CD14-positive monocyte (primary cell): ENCODE data around the gene ALPK3. TPM values are rescaled to one million over a fixed set of nuclear protein-coding genes. Genes with fewer than 3 reads are reported as not detected.
A peak's percentile ranks its signal among the peaks of the same experiment; 100 is the strongest.

ENCODE experiments used
- DNase-seq, 3 donors: peaks; one replicate each; pipeline ENCODE4 v3.0.0-alpha.2; 2011 to 2022
- H2AFZ ChIP-seq: 2 replicates; pipeline ENCODE4 v1.6.0; 2012; ENCODE audit warnings: mild to moderate bottlenecking, low read depth, low read length, inconsistent platforms; ENCODE audit not compliant: insufficient read depth, poor library complexity, severe bottlenecking
- H3K27ac ChIP-seq, 2 donors: 1 replicate in 1 of 2; 2 replicates in 1 of 2; pipeline ENCODE4 v1.5.1; 2012 to 2013; ENCODE audit warnings: low read length in 2 of 2, control low read depth in 1 of 2, inconsistent platforms in 1 of 2, low read depth in 1 of 2, mild to moderate bottlenecking in 1 of 2
- H3K27me3 ChIP-seq, 2 donors: one replicate each; pipeline versions ENCODE4 v1.6.0 to v1.6.1; 2011 to 2013; ENCODE audit warnings: low read length in 2 of 2; ENCODE audit not compliant: control insufficient read depth in 2 of 2, insufficient read depth in 2 of 2
- H3K36me3 ChIP-seq, 2 donors: replicated peaks in 1 of 2; 1 replicate in 1 of 2; 2 replicates in 1 of 2; pipeline versions ENCODE4 v1.5.1 to v1.6.1; 2012 to 2013; ENCODE audit warnings: low read length in 2 of 2, control low read depth in 1 of 2, inconsistent platforms in 1 of 2, mild to moderate bottlenecking in 1 of 2; ENCODE audit not compliant: insufficient read depth in 2 of 2, control insufficient read depth in 1 of 2
- H3K4me1 ChIP-seq, 2 donors: 1 replicate in 1 of 2; 2 replicates in 1 of 2; pipeline versions ENCODE4 v1.5.1 to v1.6.1; 2012 to 2013; ENCODE audit warnings: low read length in 2 of 2, control low read depth in 1 of 2, inconsistent platforms in 1 of 2, mild to moderate bottlenecking in 1 of 2, moderate library complexity in 1 of 2; ENCODE audit not compliant: insufficient read depth in 2 of 2, control insufficient read depth in 1 of 2
- H3K4me2 ChIP-seq: replicated peaks from 2 replicates; pipeline ENCODE3; 2012; ENCODE audit warnings: low read length, moderate library complexity, mild to moderate bottlenecking; ENCODE audit not compliant: poor library complexity, severe bottlenecking; ENCODE audit errors: extremely low read depth
- H3K4me3 ChIP-seq, 3 experiments: fragments of 200-600 bp in 1 of 3; sonication (generic) in 1 of 3; replicated peaks in 1 of 3; 1 replicate in 2 of 3; 2 replicates in 1 of 3; pipeline ENCODE4 v1.5.1; 2011 to 2013; ENCODE audit warnings: low read length in 3 of 3, mild to moderate bottlenecking in 3 of 3, control low read depth in 2 of 3, low read depth in 2 of 3, inconsistent platforms in 1 of 3, moderate library complexity in 1 of 3
- H3K79me2 ChIP-seq: 2 replicates; pipeline ENCODE4 v1.6.0; 2012; ENCODE audit warnings: mild to moderate bottlenecking, control low read depth, inconsistent platforms, low read length, moderate library complexity; ENCODE audit not compliant: insufficient read depth
- H3K9ac ChIP-seq: 2 replicates; pipeline ENCODE4 v1.6.0; 2017; ENCODE audit warnings: low read length, mild to moderate bottlenecking; ENCODE audit not compliant: insufficient read depth, poor library complexity, severe bottlenecking
- H3K9me3 ChIP-seq, 2 donors: replicated peaks in 1 of 2; 1 replicate in 1 of 2; 2 replicates in 1 of 2; pipeline versions ENCODE4 v1.5.1 to v1.6.1; 2012 to 2013; ENCODE audit warnings: low read length in 2 of 2, control low read depth in 1 of 2; ENCODE audit not compliant: control insufficient read depth in 1 of 2, insufficient read depth in 1 of 2
- H4K20me1 ChIP-seq: 2 replicates; pipeline ENCODE4 v1.6.0; 2012; ENCODE audit warnings: mild to moderate bottlenecking, low read length, control low read depth, moderate library complexity; ENCODE audit not compliant: insufficient read depth
- H3K27ac Mint-ChIP-seq, 7 donors: one replicate each; pipeline ENCODE4 v1.8.0; 2020; ENCODE audit warnings: mild to moderate bottlenecking in 7 of 7, mixed read lengths in 7 of 7, moderate library complexity in 6 of 7, inconsistent platforms in 2 of 7
- H3K27me3 Mint-ChIP-seq, 3 donors: one replicate each; pipeline ENCODE4 v1.8.0; 2021 to 2022; ENCODE audit warnings: low read depth in 3 of 3, mild to moderate bottlenecking in 3 of 3, mixed read lengths in 3 of 3, moderate library complexity in 3 of 3, inconsistent platforms in 1 of 3
- H3K36me3 Mint-ChIP-seq, 2 donors: one replicate each; pipeline ENCODE4 v1.8.0; 2020; ENCODE audit warnings: mixed read lengths in 2 of 2, inconsistent platforms in 1 of 2, mild to moderate bottlenecking in 1 of 2
- H3K4me1 Mint-ChIP-seq: one replicate; pipeline ENCODE4 v1.8.0; 2020; ENCODE audit warnings: mild to moderate bottlenecking, mixed read lengths
- H3K4me3 Mint-ChIP-seq, 2 donors: one replicate each; pipeline ENCODE4 v1.8.0; 2020; ENCODE audit warnings: mild to moderate bottlenecking in 2 of 2, mixed read lengths in 2 of 2, moderate library complexity in 1 of 2
- H3K9me3 Mint-ChIP-seq, 7 donors: one replicate each; pipeline ENCODE4 v1.8.0; 2020 to 2022; ENCODE audit warnings: mixed read lengths in 7 of 7, mild to moderate bottlenecking in 6 of 7, moderate library complexity in 6 of 7, inconsistent platforms in 2 of 7
- WGBS: methylation state at CpG from one replicate; pipeline ENCODE4 v1.1.5; 2013; ENCODE audit warnings: missing lambda C conversion rate; ENCODE audit not compliant: insufficient coverage; 5-methylcytosine and 5-hydroxymethylcytosine counted together
- intact Hi-C, 2 donors: fragments of 100-400 bp; cut with micrococcal nuclease; formaldehyde crosslinking; loops; one replicate each; pipeline versions ENCODE4 v1.15.0 to v1.15.1; 2023
- polyA plus RNA-seq, 3 donors: library from polyadenylated mRNA; depleted of rRNA in 1 of 3; unstranded in 2 of 3; stranded (reverse) in 1 of 3; fragments of 300-500 nt in 2 of 3; fragments of >200 nt in 1 of 3; fragmentation: Illumina TruSeq in 2 of 3; gene quantifications; 1 replicate in 2 of 3; 2 replicates in 1 of 3; pipeline ENCODE4 v1.2.3, GENCODE V29; 2012 to 2021
- TF ChIP-seq, protein P1 (sequence below): fragments of 200-600 bp; IDR thresholded peaks from one replicate; pipeline ENCODE4 v1.8.0; 2022; ENCODE audit warnings: antibody characterized with exemption, mild to moderate bottlenecking

Gene ALPK3
- polyA plus RNA-seq, 3 donors, result 0.02 to 0.12 TPM; not detected in 1

GRCh38 chr15:84883916-84884781 is 67.0 kb downstream of the ALPK3 start, which contains the start of gene SLC28A1:
Gene SLC28A1 (plus strand): TSS chr15:84884662. CDS start chr15:84887761, 3,099 bp downstream.
- Histone ChIP-seq H3K36me3 (no peaks in the 10 kb centered on the region), H3K4me1 (no peaks in the 10 kb centered on the region), H3K4me3 (no peak within 1 kb of the TSS), H2AFZ (no peak within 1 kb of the TSS), H3K27me3 (no peaks in the 10 kb centered on the region), H4K20me1 (no peaks in the 10 kb centered on the region), H3K9ac (no peak within 1 kb of the TSS), H3K9me3 (no peaks in the 10 kb centered on the region), H3K79me2 (no peaks in the 10 kb centered on the region), H3K4me2 (no peak within 1 kb of the TSS), H3K27ac (no peak within 1 kb of the TSS)
- no peak for DNase-seq
- H3K4me1 Mint-ChIP-seq, result no peaks in the 10 kb centered on the region
- intact Hi-C loops, result no loop called here
- no peaks in the 10 kb centered on the region for H3K36me3 Mint-ChIP-seq
- no peak within 1 kb of the TSS for H3K4me3 Mint-ChIP-seq
- H3K9me3 Mint-ChIP-seq, result no peaks in the 10 kb centered on the region
- TF ChIP-seq, protein P1, sequence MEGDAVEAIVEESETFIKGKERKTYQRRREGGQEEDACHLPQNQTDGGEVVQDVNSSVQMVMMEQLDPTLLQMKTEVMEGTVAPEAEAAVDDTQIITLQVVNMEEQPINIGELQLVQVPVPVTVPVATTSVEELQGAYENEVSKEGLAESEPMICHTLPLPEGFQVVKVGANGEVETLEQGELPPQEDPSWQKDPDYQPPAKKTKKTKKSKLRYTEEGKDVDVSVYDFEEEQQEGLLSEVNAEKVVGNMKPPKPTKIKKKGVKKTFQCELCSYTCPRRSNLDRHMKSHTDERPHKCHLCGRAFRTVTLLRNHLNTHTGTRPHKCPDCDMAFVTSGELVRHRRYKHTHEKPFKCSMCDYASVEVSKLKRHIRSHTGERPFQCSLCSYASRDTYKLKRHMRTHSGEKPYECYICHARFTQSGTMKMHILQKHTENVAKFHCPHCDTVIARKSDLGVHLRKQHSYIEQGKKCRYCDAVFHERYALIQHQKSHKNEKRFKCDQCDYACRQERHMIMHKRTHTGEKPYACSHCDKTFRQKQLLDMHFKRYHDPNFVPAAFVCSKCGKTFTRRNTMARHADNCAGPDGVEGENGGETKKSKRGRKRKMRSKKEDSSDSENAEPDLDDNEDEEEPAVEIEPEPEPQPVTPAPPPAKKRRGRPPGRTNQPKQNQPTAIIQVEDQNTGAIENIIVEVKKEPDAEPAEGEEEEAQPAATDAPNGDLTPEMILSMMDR, result no peak
- H3K27me3 Mint-ChIP-seq, result peaks cover 0 to 3% (median 2%) of the 10 kb centered on the region in 3 donors
- 95% methylated on average over 8 of the region's 11 CpGs for WGBS
- H3K27ac Mint-ChIP-seq, result peak within 1 kb of the TSS in 1 of 7 donors; percentile 0

DNA sequence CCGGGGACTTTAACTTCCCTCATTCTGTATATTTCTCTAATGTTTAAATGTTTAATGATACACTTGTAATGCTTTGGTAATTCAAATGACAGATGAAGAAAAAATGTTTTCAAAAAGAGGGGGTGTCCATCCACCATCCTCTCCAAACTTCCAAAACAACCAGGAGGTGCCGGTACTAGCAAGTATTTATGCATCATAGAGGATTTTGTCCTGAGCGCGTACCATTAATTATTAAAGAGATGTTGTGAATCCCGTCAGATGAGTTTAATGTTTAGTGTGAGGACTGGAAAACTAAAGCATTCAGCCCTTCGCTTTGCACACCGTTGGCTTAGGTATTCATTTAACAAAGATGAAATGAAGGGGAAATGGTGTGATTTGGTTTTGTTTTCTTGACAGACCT is 68.6 kb downstream of the ALPK3 start:
- peaks cover 0 to 5% (median 0%) of the 10 kb centered on the region in 7 donors for H3K9me3 Mint-ChIP-seq
- peaks cover 0 to 3% (median 0%) of the 10 kb centered on the region in 3 donors for H3K27me3 Mint-ChIP-seq
- Histone ChIP-seq H3K79me2 (no peaks in the 10 kb centered on the region), H3K27ac (no peak overlapping the region), H3K36me3 (no peaks in the 10 kb centered on the region), H3K9me3 (no peaks in the 10 kb centered on the region), H3K4me2 (no peak overlapping the region), H3K27me3 (no peaks in the 10 kb centered on the region), H4K20me1 (no peaks in the 10 kb centered on the region), H2AFZ (no peak overlapping the region), H3K9ac (no peak overlapping the region), H3K4me3 (no peak overlapping the region), H3K4me1 (no peaks in the 10 kb centered on the region)
- WGBS, result 90% methylated on average over 2 of the region's 7 CpGs
- TF ChIP-seq, protein P1, result no peak
- DNase-seq, result no peak
- no peaks in the 10 kb centered on the region for H3K36me3 Mint-ChIP-seq
- H3K27ac Mint-ChIP-seq, result no peak overlapping the region
- peaks cover 3% of the 10 kb centered on the region for H3K4me1 Mint-ChIP-seq
- H3K4me3 Mint-ChIP-seq, result no peak overlapping the region
- intact Hi-C loops, result no loop called here
